ENCODE data around the gene SLC7A6.

Gene SLC7A6

DNA sequence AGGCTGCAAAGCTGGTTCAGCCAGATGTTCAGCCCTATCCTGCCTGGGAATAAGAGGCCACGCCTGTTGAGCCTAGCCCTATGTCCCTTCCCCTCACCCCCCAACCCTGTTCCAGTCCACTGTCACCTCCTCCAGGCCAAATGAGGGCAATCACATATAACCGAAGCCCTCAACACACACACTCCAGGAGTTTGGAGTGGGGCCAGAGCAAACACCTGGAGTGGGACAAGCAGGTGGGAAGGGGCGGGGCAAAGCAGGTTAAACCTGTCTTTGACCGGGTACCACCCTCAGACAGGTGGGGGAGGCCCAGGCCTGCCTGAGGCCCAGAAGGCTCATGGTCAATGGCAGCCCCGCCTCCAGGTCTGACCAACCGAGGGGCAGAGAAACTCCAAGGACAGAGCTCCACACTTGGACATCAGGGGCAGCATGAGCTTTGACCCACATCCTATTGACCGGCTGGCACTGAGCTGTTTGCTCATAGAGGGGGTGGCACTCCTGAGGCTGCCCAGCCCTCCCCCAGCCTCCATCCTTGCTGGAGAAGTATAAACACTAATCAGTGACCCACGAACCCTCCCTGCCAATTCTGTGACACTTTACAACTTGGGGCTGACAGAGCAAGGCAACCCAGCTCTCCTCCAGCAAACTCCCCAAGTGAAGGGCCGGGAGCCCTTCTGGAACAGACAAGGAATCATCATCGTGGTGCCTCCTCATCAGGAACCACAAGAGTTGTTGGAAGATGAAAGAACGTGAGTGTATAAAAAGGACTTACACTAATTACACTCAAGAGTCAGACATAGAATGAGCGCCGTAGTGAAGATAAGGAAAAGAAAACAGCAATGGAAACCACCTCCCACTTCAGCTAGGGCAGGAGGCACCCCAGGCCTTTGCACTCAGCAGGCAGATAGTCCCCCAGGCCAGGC lies 29.9 kb upstream of the SLC7A6 start:
- DNase-seq, result peak; percentile 63

DNA sequence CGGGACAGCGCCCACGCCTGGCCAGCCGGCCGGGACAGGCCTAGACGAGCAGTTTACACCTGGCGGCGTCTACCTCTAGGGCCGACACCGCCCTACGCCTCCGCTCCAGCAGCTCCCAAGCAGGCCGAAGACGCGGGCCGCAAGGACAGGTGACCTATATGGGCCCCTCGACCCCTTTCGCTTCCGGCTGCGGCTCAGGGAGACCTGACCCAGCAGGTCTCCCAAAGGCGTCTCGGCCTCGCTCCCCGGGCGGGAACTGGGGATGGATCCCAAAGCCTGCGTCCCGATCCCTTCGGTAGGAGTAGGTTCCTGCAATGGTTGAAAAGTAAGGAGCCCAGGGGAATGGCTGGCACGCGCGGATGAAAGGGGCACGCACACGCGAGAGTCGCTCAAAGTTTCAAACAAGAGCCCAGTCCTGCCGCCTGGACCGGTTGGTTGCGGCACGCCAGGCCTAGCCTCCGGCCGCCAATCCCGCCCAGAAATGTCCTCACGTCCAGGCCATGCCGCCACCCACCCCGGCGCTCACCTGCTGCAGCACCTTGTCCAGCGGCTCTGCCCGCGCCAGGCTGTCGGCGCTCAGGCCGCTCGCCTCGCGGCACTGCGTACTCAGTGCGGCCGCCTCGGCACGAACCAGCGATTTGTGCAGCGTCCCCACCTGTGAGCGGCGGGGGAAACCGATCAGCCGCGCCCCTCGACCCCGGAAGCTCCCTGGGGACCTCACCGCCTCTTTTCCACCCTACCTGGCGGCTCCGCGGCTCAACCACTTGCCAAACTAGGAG lies 29.0 kb upstream of the SLC7A6 start:
- peak; percentile 74 for DNase-seq

DNA sequence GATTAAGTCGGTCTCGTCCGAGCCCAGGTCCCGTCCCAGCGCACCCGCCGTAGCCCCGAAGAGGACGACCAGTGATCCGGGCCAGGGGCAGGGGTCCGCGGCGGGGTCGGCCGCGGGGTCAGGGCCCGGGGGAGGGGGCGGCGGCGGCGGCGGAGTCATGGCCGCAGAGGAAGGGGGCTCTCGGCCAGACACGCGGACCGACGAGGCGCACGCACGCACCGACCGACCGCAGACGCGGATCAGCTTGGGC lies 28.5 kb upstream of the SLC7A6 start, which contains the start of gene ESRP2:
Gene ESRP2, minus strand, starts transcription at position 241 of the 250 bp plus-strand sequence. Its CDS starts 82 bp downstream, at position 159.
- no peak for DNase-seq

DNA sequence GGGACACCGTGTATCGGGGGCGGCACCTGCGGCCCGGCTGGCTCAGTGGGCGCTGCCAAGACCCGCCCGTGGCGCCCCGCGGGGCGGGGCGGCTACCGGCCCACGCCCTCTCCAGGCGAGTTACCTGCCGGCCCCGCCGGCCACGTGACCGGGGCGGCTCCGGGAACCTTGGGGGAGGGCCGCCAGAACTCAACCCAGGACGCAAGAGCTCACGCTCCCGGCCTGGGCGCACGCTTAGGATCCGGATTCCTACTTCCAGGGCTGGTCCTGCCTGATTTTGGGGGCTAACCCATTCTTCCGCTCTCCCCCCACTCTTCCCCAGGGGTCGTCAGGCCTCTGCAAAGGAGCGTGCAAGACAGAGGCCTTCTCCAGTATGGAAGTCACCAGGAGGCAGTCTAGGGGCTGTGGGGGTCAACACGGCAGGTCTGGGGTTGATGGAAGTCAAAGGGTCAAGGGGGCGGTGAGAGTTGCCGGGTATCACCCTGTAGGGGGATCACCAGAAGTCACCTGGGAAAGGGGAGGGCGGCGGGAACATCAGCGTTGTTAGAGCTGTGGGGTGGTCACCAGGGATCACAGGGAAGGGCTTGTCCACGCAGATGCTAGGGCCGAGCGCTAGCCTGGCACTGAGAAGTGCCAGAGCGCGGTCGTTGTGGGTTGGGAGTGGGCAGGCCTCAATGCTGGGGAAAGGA lies 28.0 kb upstream of the SLC7A6 start:
- DNase-seq, result peak; percentile 76

DNA sequence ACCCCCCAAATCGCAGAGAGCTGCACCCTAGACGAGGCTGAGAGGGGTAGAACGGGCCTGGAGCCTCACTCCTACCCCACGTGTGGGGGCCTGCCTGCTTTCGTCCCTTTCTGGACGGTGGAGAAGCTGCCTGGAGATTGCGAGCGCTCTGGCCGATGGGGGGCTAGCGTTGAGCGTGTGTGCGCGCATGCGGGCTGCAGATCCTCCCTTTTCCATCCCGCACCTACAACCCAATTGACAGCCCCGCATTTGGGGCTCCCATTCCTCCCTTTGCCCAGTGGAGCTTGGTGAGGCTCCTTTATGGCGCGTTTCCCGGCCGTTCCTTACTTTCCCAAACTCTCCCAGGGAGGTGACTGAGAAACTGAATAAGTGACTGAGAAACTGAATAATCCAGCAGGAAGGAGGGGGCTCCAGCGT lies 27.5 kb upstream of the SLC7A6 start:
- DNase-seq, result no peak

DNA sequence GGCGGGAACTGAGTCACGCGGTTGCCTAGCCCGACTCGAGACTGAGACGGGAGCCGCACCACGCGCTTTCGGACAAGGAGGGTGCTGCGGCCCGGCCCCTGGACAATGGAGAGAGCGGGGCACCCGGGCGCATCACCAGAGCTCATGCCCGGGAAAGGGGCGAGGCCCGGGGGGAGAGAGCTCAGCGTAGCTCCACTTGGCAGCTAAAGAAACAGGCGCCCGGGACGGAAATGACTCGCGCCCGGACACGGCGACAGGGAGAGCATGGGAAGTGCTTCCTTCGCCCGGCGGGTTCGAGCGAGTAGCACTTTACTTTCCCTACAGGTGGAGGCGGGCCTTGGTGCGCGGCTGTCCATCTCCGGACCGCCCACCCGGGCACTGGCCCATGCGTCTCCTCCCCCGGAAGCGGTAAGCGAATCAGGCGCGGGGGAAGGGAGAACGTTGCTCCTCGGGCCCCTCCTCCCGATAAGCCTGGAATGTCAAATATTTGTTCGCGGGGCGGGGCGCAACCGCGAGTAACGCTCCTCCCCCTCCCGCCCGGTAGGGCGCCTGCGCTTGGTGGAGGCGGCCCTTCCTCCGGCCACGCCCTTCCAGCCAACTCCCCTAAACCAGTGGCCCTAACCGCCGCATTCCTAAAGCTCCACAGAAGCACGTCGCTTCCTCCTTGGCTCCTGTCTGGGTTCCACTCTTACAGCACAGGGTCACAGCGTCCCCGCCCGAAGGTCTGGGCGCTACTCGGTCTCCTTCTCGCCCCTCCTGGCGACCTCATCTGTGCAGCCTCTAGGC lies 26.9 kb upstream of the SLC7A6 start:
- DNase-seq, result peak; percentile 97

DNA sequence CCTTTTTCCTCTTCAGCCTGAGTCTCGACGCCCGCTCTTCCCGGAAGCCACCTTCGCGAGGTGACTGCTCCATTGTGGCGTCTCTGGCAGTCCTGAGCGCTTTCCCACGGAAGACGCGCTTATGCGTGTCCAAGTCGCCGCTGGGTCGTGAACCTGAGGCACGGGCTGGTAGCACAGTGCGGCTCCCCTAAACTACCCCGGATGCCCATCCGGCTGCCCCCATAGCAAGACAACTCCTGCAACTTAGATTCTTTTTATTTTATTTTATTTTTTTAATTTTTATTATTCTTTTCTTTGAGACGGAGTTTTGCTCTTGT lies 26.3 kb upstream of the SLC7A6 start:
- DNase-seq, result no peak

DNA sequence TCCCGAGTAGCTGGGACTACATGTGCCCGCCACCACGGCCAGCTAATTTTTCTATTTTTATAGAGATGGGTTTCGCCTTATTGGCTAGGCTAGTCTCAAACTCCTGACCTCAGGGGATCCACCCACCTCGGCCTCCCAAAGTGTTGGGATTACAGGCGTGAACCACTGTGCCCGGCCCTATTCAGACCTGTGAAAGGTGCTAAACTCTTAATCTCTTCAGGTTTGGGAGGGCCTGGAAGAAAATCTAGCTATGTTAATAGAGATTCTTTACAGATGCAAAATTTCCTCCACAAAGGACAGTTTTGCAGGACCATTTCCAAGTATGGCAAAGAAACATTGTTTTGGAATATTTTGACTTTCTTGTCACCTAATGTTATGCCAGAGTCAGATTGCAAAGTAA lies 22.2 kb upstream of the SLC7A6 start:
- no peak for DNase-seq

DNA sequence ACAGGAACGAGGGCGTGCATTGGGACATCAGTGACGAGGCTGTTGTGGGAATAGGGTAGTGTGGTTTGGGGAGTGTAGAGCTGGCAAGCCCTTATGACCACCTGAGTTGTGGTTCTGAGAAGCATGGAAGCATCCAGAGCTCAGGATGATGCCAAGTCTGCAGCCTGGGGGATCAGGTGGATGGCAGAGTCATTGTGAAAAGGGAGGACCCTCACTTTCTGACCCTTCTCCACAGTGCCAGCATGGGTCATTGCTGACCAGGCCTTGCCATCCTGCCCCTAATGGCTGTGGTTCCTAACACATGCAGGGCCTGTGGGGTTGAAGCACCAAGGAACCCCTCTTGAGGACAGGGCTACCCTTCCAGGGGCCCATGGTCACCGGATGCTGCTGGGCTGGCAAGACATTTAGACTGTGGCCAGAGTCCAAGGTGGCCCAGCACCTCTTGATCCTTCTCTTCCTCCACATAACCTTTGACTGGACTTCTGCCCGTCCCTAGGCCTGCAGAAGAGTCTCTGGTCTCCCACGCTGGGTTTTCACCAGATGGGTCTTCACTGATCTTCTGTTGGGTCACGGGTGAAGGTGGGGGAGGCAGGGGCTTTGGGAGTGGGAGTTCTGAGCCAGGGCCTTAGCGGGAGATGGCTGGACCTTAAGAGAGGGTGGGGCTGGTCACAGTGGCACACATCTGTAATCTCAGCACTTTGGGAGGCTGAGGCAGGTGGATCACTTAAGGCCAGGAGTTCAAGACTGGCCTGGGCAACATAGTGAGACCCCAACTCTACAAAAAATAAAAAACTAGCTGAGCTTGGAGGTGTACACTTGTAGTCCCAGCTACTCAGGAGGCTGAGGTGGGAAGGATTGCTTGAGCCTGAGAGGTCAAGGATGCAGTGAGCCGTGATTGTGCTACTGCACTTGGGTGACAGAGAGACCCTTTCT lies 21.1 kb upstream of the SLC7A6 start:
- DNase-seq, result no peak

DNA sequence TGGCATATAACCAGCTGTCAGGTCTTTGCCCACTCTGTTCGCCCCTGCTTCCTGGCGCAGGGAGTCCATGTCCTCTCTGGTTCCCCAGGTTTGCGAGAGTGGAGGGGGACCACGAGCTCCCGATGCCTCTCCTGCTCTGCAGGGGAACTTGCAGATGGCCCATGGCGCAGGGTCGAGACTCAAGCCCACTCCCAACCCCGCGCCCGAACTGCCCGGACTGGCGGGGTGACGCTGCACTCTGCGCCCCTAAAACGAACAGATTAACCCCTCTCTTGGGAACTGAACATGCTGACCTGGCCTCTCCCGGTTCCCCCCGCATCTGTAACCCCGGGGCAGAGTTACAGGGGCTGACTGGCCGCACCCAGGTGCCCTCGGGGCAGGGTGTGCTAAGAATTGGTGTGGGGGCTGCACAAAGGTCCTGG lies 19.8 kb upstream of the SLC7A6 start:
- DNase-seq, result no peak

DNA sequence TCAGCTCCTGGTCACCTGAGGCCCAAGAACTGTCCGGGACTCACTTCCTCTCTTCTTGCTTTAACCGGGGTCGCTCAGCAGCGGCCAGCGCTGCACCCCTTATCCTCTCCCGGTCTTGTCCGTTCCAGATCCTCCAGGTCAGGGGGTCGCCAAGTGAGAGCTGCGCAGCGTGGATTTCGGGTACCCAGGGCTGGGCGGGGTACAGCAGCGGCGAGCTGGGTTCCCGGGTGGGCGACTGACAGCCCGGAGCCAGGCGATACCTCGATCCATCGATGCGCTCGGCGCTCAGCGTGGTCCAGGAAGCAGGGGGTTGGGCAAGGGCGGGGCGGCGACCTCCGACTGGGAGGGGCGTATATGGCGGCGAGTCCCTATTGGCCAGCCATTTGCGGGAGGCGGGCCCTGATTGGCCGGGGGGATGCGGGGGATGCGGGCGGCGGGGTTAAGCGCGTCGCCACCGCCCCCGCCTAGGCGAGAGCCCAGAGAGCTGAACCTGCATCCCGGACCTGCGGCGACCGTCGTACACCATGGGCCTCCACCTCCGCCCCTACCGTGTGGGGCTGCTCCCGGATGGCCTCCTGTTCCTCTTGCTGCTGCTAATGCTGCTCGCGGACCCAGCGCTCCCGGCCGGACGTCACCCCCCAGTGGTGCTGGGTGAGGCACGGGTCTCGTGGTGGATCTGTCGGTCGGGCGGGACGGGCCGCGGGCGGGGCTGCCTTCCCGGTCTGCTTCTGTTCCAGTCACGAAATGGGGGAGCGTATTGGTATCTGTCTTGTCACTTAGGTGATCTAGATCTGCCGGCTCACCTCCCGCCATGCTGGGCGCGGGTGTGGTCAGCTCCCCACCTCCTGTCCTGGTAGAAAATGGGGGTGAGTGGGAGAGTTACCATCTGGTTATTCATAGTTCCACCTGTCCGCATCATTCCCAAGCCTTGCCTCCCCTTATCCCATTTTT lies 19.1 kb upstream of the SLC7A6 start, which contains the start of gene PLA2G15:
Gene PLA2G15, plus strand, starts transcription at position 471 of the 951 bp plus-strand sequence. Its CDS starts 54 bp downstream, at position 525.
- DNase-seq, result peak; percentile 87

DNA sequence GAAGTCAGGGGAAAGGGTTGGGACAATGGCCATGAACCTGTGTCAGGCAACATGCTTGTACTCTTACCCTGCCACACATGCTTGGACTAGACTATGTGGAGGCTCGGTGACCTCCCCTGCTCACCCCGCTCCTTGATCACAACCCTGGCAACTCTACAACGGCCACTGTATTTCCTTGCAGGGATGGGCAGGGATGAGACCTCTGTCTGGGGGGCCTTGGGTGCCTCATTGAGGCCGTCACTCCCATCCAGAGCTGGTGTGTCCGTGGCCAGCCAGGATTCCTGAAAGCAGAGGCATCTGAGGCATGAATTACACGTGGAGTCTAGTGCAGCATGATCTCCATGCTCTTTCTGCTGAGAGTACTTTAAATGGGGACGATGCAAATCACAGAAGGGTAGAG lies 18.2 kb upstream of the SLC7A6 start:
- no peak for DNase-seq

DNA sequence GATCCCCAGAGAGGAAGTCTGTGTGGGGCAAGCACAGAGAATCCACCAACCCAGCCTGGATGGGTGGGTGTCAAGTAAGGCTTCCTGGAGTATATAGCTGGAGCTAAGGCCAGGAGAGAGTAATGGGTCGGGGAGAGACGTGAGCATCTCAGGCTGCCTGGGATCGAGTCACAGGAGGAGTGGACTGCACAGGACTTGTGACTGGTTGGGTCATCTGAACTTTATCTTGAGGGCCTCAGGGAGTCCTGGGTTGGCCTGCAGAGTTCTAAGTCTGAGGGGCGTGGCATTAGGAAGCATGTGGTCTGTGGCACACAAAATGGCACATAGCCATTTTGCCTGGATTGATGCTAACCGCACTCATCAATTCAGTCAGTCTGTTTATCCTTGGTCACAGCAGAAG lies 17.7 kb upstream of the SLC7A6 start:
- DNase-seq, result no peak

DNA sequence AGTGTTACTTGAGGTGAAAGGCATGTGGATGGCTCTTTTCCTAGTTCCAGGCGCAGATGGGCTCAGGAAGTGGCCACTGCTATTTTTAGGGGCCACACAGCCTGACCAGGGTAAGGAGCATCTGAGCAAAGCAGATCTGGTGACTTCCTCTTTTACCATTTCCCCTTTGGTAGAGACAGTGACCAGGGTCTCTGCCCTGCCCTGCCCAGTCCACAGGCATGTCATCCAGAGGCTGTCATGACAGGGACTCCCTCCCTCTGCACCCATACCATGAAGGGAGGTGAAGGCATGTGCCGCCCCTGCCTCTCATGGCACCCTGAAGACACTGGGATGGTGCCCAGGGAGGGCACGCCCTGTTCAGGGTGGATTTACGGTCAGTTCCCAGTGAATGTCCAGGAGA lies 16.9 kb upstream of the SLC7A6 start:
- DNase-seq, result no peak

DNA sequence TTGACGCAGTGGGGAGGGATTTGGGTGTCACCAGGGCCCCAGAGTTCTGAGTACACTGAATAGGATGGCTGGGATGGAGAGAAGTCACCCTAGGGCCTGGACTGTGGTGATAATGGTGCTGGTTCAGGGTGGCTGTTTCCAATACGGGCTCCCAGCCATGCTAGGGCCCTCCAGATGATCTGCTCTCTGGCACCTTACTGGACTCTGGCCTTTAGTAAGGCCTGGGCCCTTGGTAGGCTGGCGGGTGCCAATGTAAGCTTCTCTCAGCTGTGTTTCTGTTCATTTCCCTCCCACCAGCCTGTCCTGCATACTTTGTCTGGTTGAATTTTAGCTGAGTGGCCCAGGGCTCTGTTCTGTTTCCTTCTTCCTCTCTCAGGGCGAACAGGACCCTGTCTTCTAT lies 16.4 kb upstream of the SLC7A6 start:
- no peak for DNase-seq

DNA sequence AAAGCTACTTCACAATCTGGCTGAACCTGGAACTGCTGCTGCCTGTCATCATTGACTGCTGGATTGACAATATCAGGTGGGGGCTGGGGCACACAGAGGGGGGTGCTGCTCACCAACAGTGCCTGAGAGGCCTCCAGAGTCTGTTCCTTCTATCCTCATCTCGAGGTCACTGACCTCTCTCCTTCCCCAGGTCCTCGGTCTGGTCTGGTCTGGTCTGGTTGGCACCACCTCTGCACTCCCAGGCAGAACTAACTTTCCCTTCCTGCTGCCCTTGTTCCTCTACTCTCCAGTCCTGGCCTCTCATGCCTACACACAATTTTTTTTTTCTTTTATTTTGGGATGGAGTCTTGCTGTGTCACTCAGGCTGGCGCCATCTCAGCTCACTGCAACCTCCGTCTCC lies 15.0 kb upstream of the SLC7A6 start:
- no peak for DNase-seq

DNA sequence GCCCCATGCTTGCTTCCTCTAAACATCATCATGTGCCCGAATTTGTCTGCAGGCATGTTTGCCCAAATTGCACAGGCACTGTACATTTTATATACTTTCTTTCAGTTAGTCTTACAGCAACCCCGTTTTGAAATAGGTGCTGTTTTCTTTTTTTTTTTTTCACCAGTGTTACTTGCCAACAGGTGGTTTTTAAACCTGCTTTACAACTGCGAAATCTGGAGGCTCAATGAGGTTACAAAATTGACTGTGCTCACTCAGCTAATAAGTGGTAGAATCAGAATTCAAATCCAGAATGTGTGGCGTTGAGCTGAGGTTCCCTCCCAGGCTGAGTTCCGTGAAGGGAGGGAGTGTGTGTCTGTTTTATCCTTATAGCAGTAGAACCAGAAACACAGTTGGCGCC lies 13.4 kb upstream of the SLC7A6 start:
- DNase-seq, result no peak

DNA sequence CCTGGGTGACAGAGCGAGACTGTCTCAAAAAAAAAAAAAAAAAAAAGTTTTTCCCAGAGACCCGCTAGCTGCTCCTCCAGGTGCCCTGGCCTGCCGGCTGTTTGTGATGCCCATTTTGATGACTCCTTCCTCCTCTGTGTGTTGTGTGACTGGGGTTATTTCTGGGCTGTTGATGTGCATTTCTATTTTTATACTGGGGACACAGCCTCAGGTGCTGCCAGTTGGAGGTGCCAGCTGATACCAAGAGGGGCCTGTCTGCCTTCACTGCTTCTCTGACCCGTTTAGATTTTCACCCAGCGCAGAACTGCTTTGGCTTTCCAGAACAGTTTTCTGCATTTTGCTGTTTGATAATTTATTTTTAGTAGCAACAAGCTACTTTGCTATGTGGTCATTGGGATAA lies 12.5 kb upstream of the SLC7A6 start:
- no peak for DNase-seq

DNA sequence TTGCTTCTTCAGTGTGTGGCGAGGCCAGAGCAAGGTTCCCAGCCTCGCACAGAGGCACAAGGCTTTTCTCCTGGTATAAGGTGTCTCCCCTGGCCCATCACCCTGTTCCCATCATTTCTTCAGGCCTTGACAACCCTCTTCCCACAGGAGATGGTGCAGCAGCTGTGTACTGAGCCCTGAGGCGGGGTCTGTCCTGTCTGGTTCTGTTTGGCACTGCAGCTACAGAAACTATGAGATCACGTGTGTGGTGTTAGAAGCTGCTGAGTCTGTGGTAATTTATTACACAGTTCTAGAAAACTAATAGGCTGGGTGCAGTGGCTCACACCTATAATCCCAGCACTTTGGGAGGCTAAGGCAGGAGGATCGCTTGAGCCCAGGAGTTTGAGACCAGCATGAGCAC lies 11.9 kb upstream of the SLC7A6 start:
- DNase-seq, result no peak

DNA sequence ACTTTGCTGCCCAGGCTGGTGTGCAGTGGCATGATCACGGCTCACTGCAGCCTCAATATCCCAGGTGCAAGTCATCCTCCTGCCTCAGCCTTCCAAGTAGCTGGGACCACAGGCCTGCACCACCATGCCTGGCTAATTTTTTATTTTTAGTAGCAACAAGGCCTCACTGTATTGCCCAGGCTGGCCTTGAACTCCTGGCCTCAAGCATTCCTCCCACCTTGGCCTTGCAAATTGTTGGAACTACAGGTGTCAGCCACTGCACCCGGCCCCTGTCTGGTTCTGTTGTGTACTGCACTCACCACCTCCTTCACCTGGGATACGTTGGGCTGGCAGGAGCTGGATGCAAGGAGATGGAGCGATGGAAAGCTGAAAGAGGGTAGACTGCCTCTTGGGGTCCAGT lies 10.6 kb upstream of the SLC7A6 start:
- no peak for DNase-seq
